K562 (cell line): ENCODE measurements around the gene CHRM1. TPM values are rescaled to one million over a fixed set of nuclear protein-coding genes. Genes with fewer than 3 reads are reported as not detected.

Source experiments
- ATAC-seq: fragments of 200-7000 bp; cut with Tn5 transposase; 3 replicates; pipeline ENCODE4 v1.9.1; 2020; ENCODE audit warnings: moderate library complexity
- BruUV-seq: library from RNA; stranded (reverse); fragments of 400-500 nt; replicated peaks from 2 replicates; lab custom pipeline; 2021; lab: Mats Ljungman, UMichigan
- CTCF ChIA-PET: fragments of 300-600 bp; formaldehyde crosslinking; extraction: SDS; loops from one replicate; lab custom pipeline; 2021; ENCODE audit warnings: low intra/inter-chr PET ratio; lab: Yijun Ruan, JAX
- POLR2A ChIA-PET: fragments of 300-600, 350-650 bp; sonication (Branson Sonifier 250); formaldehyde crosslinking; extraction: SDS; loops from one replicate; lab custom pipeline; 2021; ENCODE audit warnings: antibody characterized with exemption, inconsistent platforms; lab: Yijun Ruan, JAX
- DNase-seq, 4 experiments: peaks; one replicate each; pipeline versions ENCODE4 v3.0.0 to v3.0.0-alpha.2; 2011 to 2018; ENCODE audit warnings: low spot score in 3 of 4, mixed read lengths in 3 of 4; ENCODE audit errors: extremely low read depth in 1 of 4
- FAIRE-seq: peaks from 2 replicates; lab custom pipeline; 2011; peaks lifted over from hg19 to GRCh38; lab: Jason Lieb, UNC
- H2AFZ ChIP-seq: 2 replicates; pipeline ENCODE4 v1.6.0; 2011; ENCODE audit warnings: low read depth, low read length, control low read depth, inconsistent platforms
- H3K27ac ChIP-seq: fragments of 200-600 bp; 3 replicates; pipeline ENCODE4 v1.8.0; 2011; ENCODE audit warnings: low read depth, mild to moderate bottlenecking, control low read depth, inconsistent platforms, low read length, moderate library complexity, mixed read lengths; ENCODE audit errors: extremely low read depth
- H3K27me3 ChIP-seq, 2 experiments: fragments of 300-600 bp in 1 of 2; 2 replicates in 1 of 2; 3 replicates in 1 of 2; pipeline versions ENCODE4 v1.6.0 to v1.8.0; 2011; ENCODE audit warnings: inconsistent platforms in 2 of 2, low read length in 2 of 2, mild to moderate bottlenecking in 1 of 2, mixed read lengths in 1 of 2, moderate library complexity in 1 of 2; ENCODE audit not compliant: control insufficient read depth in 2 of 2, insufficient read depth in 2 of 2
- H3K36me3 ChIP-seq: fragments of 300-600 bp; 3 replicates; pipeline ENCODE4 v1.8.0; 2011; ENCODE audit warnings: mild to moderate bottlenecking, low read length, inconsistent platforms; ENCODE audit not compliant: control insufficient read depth, insufficient read depth
- H3K4me1 ChIP-seq, 2 experiments: fragments of 200-600 bp in 1 of 2; replicated peaks in 1 of 2; 2 replicates in 1 of 2; 3 replicates in 1 of 2; pipeline versions ENCODE4 v1.5.1 to v1.8.0; 2011; ENCODE audit warnings: inconsistent platforms in 2 of 2, low read length in 2 of 2, mild to moderate bottlenecking in 1 of 2, mixed read lengths in 1 of 2, moderate library complexity in 1 of 2; ENCODE audit not compliant: control insufficient read depth in 2 of 2, insufficient read depth in 2 of 2
- H3K4me2 ChIP-seq: 2 replicates; pipeline ENCODE4 v1.6.1; 2011; ENCODE audit warnings: low read length, control low read depth, inconsistent platforms, mixed read lengths; ENCODE audit not compliant: insufficient read depth
- H3K4me3 ChIP-seq: fragments of 200-600 bp; sonication (generic), shearing (Covaris generic); 2 replicates; pipeline ENCODE4 v1.5.1; 2016; ENCODE audit warnings: control low read depth, inconsistent platforms
- H3K79me2 ChIP-seq: fragments of 200-600 bp; 3 replicates; pipeline ENCODE4 v1.8.0; 2011; ENCODE audit warnings: low read length, inconsistent platforms; ENCODE audit not compliant: control insufficient read depth, insufficient read depth
- H3K9ac ChIP-seq, 2 experiments: 2 replicates each; pipeline versions ENCODE4 v1.6.0 to v1.6.1; 2011; ENCODE audit warnings: low read depth in 2 of 2, low read length in 2 of 2, control low read depth in 1 of 2, inconsistent platforms in 1 of 2, mild to moderate bottlenecking in 1 of 2, mixed read lengths in 1 of 2; ENCODE audit not compliant: insufficient read depth in 1 of 2
- H3K9me1 ChIP-seq: one replicate; pipeline ENCODE4 v1.6.0; 2011; ENCODE audit warnings: inconsistent platforms, mild to moderate bottlenecking, low read length, moderate library complexity; ENCODE audit not compliant: control insufficient read depth, insufficient read depth
- H3K9me3 ChIP-seq: replicated peaks from 2 replicates; pipeline ENCODE4 v1.5.1; 2011; ENCODE audit warnings: low read depth, low read length, inconsistent platforms; ENCODE audit not compliant: control insufficient read depth, insufficient read depth
- H4K20me1 ChIP-seq: replicated peaks from 2 replicates; pipeline ENCODE4 v1.6.1; 2011; ENCODE audit warnings: low read length, inconsistent platforms, mixed read lengths; ENCODE audit not compliant: control insufficient read depth, insufficient read depth
- BACH1 ChIP-seq: fragments of 200-800 bp; sonication (Bioruptor generic); IDR thresholded peaks from 2 replicates; pipeline ENCODE4 v1.6.1; 2016; ENCODE audit warnings: missing genetic modification characterization, missing compliant biosample characterization
- EGR1 ChIP-seq: fragments of 450-650 bp; conservative IDR thresholded peaks from 2 replicates; pipeline ENCODE4 v1.6.1; 2017; ENCODE audit warnings: mild to moderate bottlenecking
- FOSL1 ChIP-seq: fragments of 200-800 bp; sonication (Bioruptor generic); conservative IDR thresholded peaks from 2 replicates; pipeline ENCODE4 v1.6.1; 2016; ENCODE audit warnings: missing genetic modification characterization, missing compliant biosample characterization
- ZNF12 ChIP-seq: sonication (generic); formaldehyde crosslinking; IDR thresholded peaks from 2 replicates; pipeline ENCODE4 v1.4.0; 2020; ENCODE audit warnings: mild to moderate bottlenecking, missing genetic modification reagents
- ZNF354B ChIP-seq: fragments of 250-450 bp; sonication (Bioruptor Pico); IDR thresholded peaks from 2 replicates; pipeline ENCODE4 v1.4.0; 2020
- WGBS: fragments of 100-300 bp; shearing (Covaris generic); methylation state at CpG from one replicate; pipeline ENCODE4 v1.1.6; 2016; ENCODE audit warnings: low coverage, mixed read lengths; ENCODE audit not compliant: insufficient coverage; ENCODE audit errors: missing lambda C conversion rate; 5-methylcytosine and 5-hydroxymethylcytosine counted together
- in situ Hi-C: fragments of 300-500 bp; cut with MboI; formaldehyde crosslinking; loops from 4 replicates; pipeline ENCODE4 v1.15.0; 2018; ENCODE audit warnings: inconsistent platforms, mixed read lengths
- intact Hi-C: fragments of 100-400 bp; cut with micrococcal nuclease; formaldehyde crosslinking; loops from 2 replicates; pipeline ENCODE4 v1.14.2; 2022
- polyA plus RNA-seq, 8 experiments: library from polyadenylated mRNA; depleted of rRNA in 4 of 8; stranded (reverse) in 5 of 8; unstranded in 3 of 8; fragments of >200 nt; fragmentation: Nextera tagmentation in 2 of 8; fragmentation: Illumina TruSeq in 1 of 8; extraction: Ambion mirVana in 2 of 8; extraction: Trizol in 1 of 8; gene quantifications; 2 replicates each; pipeline versions ENCODE4 v1.2.1 to v1.2.3, GENCODE V29; 2011 to 2014; ENCODE audit warnings: inconsistent platforms in 1 of 8, missing spikeins in 1 of 8
- total RNA-seq, 7 experiments: library from RNA; depleted of rRNA in 6 of 7; stranded (reverse); fragments of >200 nt in 6 of 7; fragmentation: Illumina TruSeq in 2 of 7; extraction: Trizol in 2 of 7; gene quantifications; 2 replicates each; pipeline versions ENCODE4 v1.2.1 to v1.2.3, GENCODE V29; 2011 to 2021; ENCODE audit warnings: low replicate concordance in 1 of 7
- TF ChIP-seq, protein P1 (sequence below): fragments of 450-650 bp; formaldehyde crosslinking; IDR thresholded peaks from 2 replicates; pipeline ENCODE4 v1.4.0; 2022; ENCODE audit warnings: mild to moderate bottlenecking, moderate library complexity
- TF ChIP-seq, protein P2 (sequence below): fragments of 250-450 bp; sonication (Bioruptor Pico); IDR thresholded peaks from 2 replicates; pipeline ENCODE4 v1.8.0; 2022; ENCODE audit warnings: inconsistent platforms
- TF ChIP-seq, protein P3 (sequence below): fragments of 200-400 bp; formaldehyde crosslinking; IDR thresholded peaks from 2 replicates; pipeline ENCODE4 v1.6.1; 2017; ENCODE audit warnings: mild to moderate bottlenecking, low read depth, low read length, moderate library complexity

Gene CHRM1
- total and polyA plus RNA-seq, 9 of the 15 experiments (the other 6 are each of a cell fraction or from before 2014, with no cell fraction given): not detected

DNA sequence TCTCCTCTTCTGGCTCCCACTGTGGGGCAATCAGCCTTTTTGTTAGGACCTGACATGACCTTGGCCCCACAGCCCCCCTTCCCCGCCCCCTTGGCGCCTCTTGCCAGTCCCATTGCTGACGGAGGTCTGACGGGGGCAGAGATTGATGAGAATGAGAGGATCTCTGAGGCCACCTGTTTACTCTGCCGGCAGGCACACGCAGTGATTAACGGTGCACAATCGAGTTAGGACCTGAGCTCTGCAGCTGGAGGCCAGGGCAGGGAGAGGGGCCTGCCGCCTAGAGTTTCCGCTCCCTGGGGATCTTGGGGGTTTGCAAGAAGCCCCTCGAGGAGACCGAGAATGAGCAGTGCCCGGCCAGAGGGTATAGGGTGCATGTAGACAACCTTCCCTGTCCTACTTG lies 6.8 kb upstream of the CHRM1 start:
- no peak for DNase-seq
- Histone ChIP-seq H3K9me3 (no peaks in the 10 kb centered on the region), H3K9me1 (no peaks in the 10 kb centered on the region), H3K27me3 (peaks cover 22 to 72% of the 10 kb centered on the region in 2 experiments), H3K36me3 (no peaks in the 10 kb centered on the region), H4K20me1 (peaks cover 7% of the 10 kb centered on the region; the same call in 1 of the 2 replicates)
- POLR2A ChIA-PET: interaction anchor here (0.9 to 1.3 kb wide), 2 partner anchors 14 to 24 kb away, joined by 3 read pairs; no protein-coding TSS in a partner anchor
- TF ChIP-seq, protein P1, sequence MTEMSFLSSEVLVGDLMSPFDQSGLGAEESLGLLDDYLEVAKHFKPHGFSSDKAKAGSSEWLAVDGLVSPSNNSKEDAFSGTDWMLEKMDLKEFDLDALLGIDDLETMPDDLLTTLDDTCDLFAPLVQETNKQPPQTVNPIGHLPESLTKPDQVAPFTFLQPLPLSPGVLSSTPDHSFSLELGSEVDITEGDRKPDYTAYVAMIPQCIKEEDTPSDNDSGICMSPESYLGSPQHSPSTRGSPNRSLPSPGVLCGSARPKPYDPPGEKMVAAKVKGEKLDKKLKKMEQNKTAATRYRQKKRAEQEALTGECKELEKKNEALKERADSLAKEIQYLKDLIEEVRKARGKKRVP (CRISPR knock-in tag): no peak
- TF ChIP-seq, all 486 proteins: peak for 0
- WGBS: 5% methylated on average over 12 of the region's 13 CpGs
- Histone ChIP-seq H3K79me2 (no peaks in the 10 kb centered on the region), H3K4me3 (no peak overlapping the region), H3K9ac (no peak overlapping the region), H2AFZ (no peak overlapping the region), H3K4me1 (peaks cover 5 to 25% of the 10 kb centered on the region in 2 experiments; a peak in 3 of 5 replicates), H3K27ac (no peak overlapping the region; the same call in 2 of the 3 replicates), H3K4me2 (no peak overlapping the region)
- CTCF ChIA-PET: no interaction called here
- no TSS peak for BruUV-seq
- FAIRE-seq: no peak
- in situ Hi-C loops: no loop called here
- ATAC-seq: no peak; the same call in 2 of the 3 replicates
- intact Hi-C loops: no loop called here

DNA sequence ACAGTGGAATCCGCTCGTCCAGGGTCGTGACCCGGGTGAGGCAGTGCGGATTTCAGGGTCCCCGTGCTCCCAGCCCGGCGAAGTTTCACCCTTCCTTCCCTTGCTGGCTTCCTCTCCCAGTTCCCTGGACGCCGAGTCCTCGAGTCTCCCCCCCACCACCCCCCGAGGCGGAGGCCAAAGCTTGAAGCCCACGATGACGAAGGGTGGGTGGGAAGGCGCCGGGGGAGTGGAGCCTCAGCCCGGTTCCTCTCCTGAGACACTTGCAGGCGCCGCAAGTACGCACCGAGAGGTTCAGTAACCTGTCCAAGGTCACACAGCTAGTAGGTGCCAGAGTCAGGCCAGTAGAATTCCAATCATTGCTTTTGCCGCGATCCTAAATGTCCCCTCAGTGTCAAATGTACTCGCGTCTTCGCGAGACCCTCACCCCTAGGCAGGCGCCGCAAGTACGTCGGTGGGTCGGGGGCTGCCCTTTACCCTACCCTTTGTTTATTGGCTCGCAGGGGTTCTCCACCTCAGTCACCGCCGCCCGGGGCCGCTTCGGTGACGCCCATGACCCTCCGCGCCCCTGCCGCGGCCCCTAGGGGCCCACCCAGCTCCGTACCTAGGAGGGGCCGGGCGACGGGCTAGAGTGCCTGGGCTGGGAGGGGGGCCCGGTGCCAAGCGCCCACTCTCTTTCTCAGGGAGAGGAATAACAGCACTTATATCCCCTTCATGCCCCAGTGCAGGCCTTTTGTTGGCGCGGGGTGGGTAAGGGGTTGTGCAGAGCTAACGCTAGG lies 5.7 kb upstream of the CHRM1 start:
- BruUV-seq: no TSS peak
- in situ Hi-C loops: no loop called here
- FAIRE-seq: no peak
- CTCF ChIA-PET: no interaction called here
- H3K4me1 ChIP-seq: peaks cover 5 to 29% of the 10 kb centered on the region in 2 experiments; a peak in 3 of 5 replicates
- no peaks in the 10 kb centered on the region for H3K9me3 ChIP-seq
- H3K9ac ChIP-seq: 0 out of 4 replicates have a peak overlapping the region, but pooled peaks of 1 of the 2 experiments have one; percentile 10
- POLR2A ChIA-PET: interaction anchor here (0.6 to 1.2 kb wide), 2 partner anchors 10 to 1064 kb away, joined by 3 to 5 read pairs; no protein-coding TSS in a partner anchor
- H3K4me3 ChIP-seq: no peak overlapping the region
- no peak overlapping the region for H3K27ac ChIP-seq
- no peaks in the 10 kb centered on the region for H3K79me2 ChIP-seq
- H3K4me2 ChIP-seq: no peak overlapping the region
- ATAC-seq: no peak
- no peak for TF ChIP-seq ZNF12 (CRISPR knock-in tag)
- no peak for TF ChIP-seq EGR1
- no peak for TF ChIP-seq BACH1 (tag)
- no peak for TF ChIP-seq ZNF354B (CRISPR knock-in tag)
- TF ChIP-seq, protein P2, sequence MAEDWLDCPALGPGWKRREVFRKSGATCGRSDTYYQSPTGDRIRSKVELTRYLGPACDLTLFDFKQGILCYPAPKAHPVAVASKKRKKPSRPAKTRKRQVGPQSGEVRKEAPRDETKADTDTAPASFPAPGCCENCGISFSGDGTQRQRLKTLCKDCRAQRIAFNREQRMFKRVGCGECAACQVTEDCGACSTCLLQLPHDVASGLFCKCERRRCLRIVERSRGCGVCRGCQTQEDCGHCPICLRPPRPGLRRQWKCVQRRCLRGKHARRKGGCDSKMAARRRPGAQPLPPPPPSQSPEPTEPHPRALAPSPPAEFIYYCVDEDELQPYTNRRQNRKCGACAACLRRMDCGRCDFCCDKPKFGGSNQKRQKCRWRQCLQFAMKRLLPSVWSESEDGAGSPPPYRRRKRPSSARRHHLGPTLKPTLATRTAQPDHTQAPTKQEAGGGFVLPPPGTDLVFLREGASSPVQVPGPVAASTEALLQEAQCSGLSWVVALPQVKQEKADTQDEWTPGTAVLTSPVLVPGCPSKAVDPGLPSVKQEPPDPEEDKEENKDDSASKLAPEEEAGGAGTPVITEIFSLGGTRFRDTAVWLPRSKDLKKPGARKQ (CRISPR knock-in tag): no peak
- no peak for TF ChIP-seq FOSL1 (tag)
- TF ChIP-seq, protein P3, sequence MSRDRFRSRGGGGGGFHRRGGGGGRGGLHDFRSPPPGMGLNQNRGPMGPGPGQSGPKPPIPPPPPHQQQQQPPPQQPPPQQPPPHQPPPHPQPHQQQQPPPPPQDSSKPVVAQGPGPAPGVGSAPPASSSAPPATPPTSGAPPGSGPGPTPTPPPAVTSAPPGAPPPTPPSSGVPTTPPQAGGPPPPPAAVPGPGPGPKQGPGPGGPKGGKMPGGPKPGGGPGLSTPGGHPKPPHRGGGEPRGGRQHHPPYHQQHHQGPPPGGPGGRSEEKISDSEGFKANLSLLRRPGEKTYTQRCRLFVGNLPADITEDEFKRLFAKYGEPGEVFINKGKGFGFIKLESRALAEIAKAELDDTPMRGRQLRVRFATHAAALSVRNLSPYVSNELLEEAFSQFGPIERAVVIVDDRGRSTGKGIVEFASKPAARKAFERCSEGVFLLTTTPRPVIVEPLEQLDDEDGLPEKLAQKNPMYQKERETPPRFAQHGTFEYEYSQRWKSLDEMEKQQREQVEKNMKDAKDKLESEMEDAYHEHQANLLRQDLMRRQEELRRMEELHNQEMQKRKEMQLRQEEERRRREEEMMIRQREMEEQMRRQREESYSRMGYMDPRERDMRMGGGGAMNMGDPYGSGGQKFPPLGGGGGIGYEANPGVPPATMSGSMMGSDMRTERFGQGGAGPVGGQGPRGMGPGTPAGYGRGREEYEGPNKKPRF: no peak
- TF ChIP-seq, all 486 proteins: peak for 0
- Histone ChIP-seq H3K9me1 (no peaks in the 10 kb centered on the region), H3K36me3 (no peaks in the 10 kb centered on the region), H3K27me3 (peaks cover 20 to 64% of the 10 kb centered on the region in 2 experiments), H4K20me1 (peaks cover 12% of the 10 kb centered on the region; the same call in 1 of the 2 replicates), H2AFZ (no peak overlapping the region)
- intact Hi-C loops: no loop called here
- WGBS: 31% methylated on average over 39 of the region's 53 CpGs
- no peak for DNase-seq
